Right lobe of liver (tissue), 6 donors: ENCODE measurements around the gene NDUFS8. TPM values are rescaled to one million over a fixed set of nuclear protein-coding genes. Genes with fewer than 3 reads are reported as not detected.

Experiments used
- ATAC-seq, 4 donors: fragments of 200-7000 bp; cut with Tn5 transposase; one replicate each; pipeline ENCODE4 v1.9.1; 2020; ENCODE audit warnings: mild to moderate bottlenecking in 4 of 4, moderate library complexity in 4 of 4
- DNase-seq, 3 donors: peaks; one replicate each; pipeline ENCODE4 v3.0.0-alpha.2; 2020
- H3K27ac ChIP-seq, 3 donors: fragments of 200-600 bp; one replicate each; pipeline ENCODE4 v1.8.0; 2022
- H3K27me3 ChIP-seq, 2 donors: fragments of 200-600 bp; one replicate each; pipeline ENCODE4 v1.8.0; 2022
- H3K36me3 ChIP-seq, 4 donors: fragments of 200-600 bp; sonication (generic) in 1 of 4; one replicate each; pipeline versions ENCODE4 v1.5.1 to v1.8.0; 2017 to 2022; ENCODE audit warnings: control low read depth in 1 of 4
- H3K4me1 ChIP-seq, 4 donors: fragments of 200-600 bp; sonication (generic) in 1 of 4; one replicate each; pipeline versions ENCODE4 v1.5.1 to v1.8.0; 2017 to 2022; ENCODE audit warnings: control low read depth in 1 of 4
- H3K4me3 ChIP-seq, 3 donors: fragments of 200-600 bp; one replicate each; pipeline ENCODE4 v1.8.0; 2022
- H3K9me3 ChIP-seq, 4 donors: fragments of 200-600 bp; sonication (generic) in 1 of 4; one replicate each; pipeline versions ENCODE4 v1.5.1 to v1.8.0; 2017 to 2022; ENCODE audit warnings: control low read depth in 1 of 4
- CTCF ChIP-seq, 4 donors: fragments of 200-600 bp in 3 of 4; fragments of 450-650 bp in 1 of 4; IDR thresholded peaks; one replicate each; pipeline versions ENCODE4 v1.5.1 to v1.8.0; 2016 to 2022; ENCODE audit warnings: antibody characterized with exemption in 4 of 4, mild to moderate bottlenecking in 2 of 4
- POLR2A ChIP-seq: fragments of 450-650 bp; IDR thresholded peaks from one replicate; pipeline ENCODE4 v1.6.1; 2017; ENCODE audit warnings: antibody characterized with exemption, mild to moderate bottlenecking
- WGBS: methylation state at CpG from one replicate; pipeline ENCODE4 v1.1.6; 2018; ENCODE audit warnings: low coverage, low lambda C conversion rate; ENCODE audit not compliant: insufficient coverage; ENCODE audit errors: missing lambda C conversion rate; 5-methylcytosine and 5-hydroxymethylcytosine counted together
- intact Hi-C, 2 donors: fragments of 100-400 bp; cut with DNase I; formaldehyde crosslinking; loops; one replicate each; pipeline versions ENCODE4 v1.11.2 to v1.14.1; 2022
- total RNA-seq, 6 experiments: library from RNA; depleted of rRNA in 2 of 6; stranded (reverse); fragments of >200 nt in 2 of 6; fragmentation: NEBNext Ultra II Directional in 3 of 6; extraction: Animal tissue kit (Norgen Biotek cat#: 25700) in 3 of 6; gene quantifications; one replicate each; pipeline versions ENCODE4 v1.1.0 to v1.2.4, GENCODE V29; 2016 to 2023
- donor health status: DM: no; HTN: yes; CAD: no.
- donor health status: DM: no; HTN: no; CAD: no.
- donor health status: DM: no; HTN: no; CAD: no.
- donor health status: DM: no; HTN: yes; CAD: no.
- donor health status: DM: no; HTN: yes; CAD: no.

Gene NDUFS8
- total RNA-seq, 6 experiments from 2014 or later = 61.9 to 159 (median 88.4) TPM

GRCh38 chr11:67997475-67997921 is 33.0 kb upstream of the NDUFS8 start:
- Histone ChIP-seq H3K4me3 (no peak overlapping the region), H3K4me1 (no peaks in the 10 kb centered on the region), H3K27ac (no peak overlapping the region), H3K36me3 (no peaks in the 10 kb centered on the region), H3K9me3 (no peaks in the 10 kb centered on the region), H3K27me3 (no peaks in the 10 kb centered on the region)
- ATAC-seq (peak in 2 of 4 donors; percentile 7 to 17), DNase-seq (no peak)
- intact Hi-C loops = no loop called here
- TF ChIP-seq POLR2A (no peak), CTCF (IDR thresholded peaks at IDR 0.05) (no peak)
- WGBS = 93% methylated on average over 8 of the region's 29 CpGs

GRCh38 chr11:67998150-67999045 is 32.1 kb upstream of the NDUFS8 start:
- H3K4me3 ChIP-seq = no peak overlapping the region
- H3K4me1 ChIP-seq = peaks cover 0 to 4% (median 0%) of the 10 kb centered on the region in 4 donors
- no peaks in the 10 kb centered on the region for H3K9me3 ChIP-seq
- peak in 1 of 4 donors; percentile 9 for ATAC-seq
- DNase-seq = no peak
- H3K36me3 ChIP-seq = no peaks in the 10 kb centered on the region
- 96% methylated on average over 4 of the region's 9 CpGs for WGBS
- intact Hi-C loops = no loop called here
- no peak for TF ChIP-seq POLR2A
- no peak overlapping the region for H3K27ac ChIP-seq
- H3K27me3 ChIP-seq = no peaks in the 10 kb centered on the region

GRCh38 chr11:67999201-67999629 is 31.3 kb upstream of the NDUFS8 start:
- H3K36me3 ChIP-seq = no peaks in the 10 kb centered on the region
- ATAC-seq = no peak
- intact Hi-C loops = no loop called here
- no peaks in the 10 kb centered on the region for H3K27me3 ChIP-seq
- DNase-seq = no peak
- TF ChIP-seq CTCF (IDR thresholded peaks at IDR 0.05) (no peak), POLR2A (no peak)
- H3K4me3 ChIP-seq = no peak overlapping the region
- WGBS = no CpG with 5 or more reads among the region's 13 CpGs
- H3K9me3 ChIP-seq = no peaks in the 10 kb centered on the region
- no peak overlapping the region for H3K27ac ChIP-seq
- H3K4me1 ChIP-seq = peaks cover 0 to 4% (median under 1%) of the 10 kb centered on the region in 4 donors

GRCh38 chr11:67999704-68000103 is 30.8 kb upstream of the NDUFS8 start:
- ATAC-seq = no peak
- no peaks in the 10 kb centered on the region for H3K27me3 ChIP-seq
- H3K36me3 ChIP-seq = no peaks in the 10 kb centered on the region
- TF ChIP-seq POLR2A (no peak), CTCF (IDR thresholded peaks at IDR 0.05) (no peak)
- H3K27ac ChIP-seq = no peak overlapping the region
- H3K4me3 ChIP-seq = no peak overlapping the region
- H3K9me3 ChIP-seq = no peaks in the 10 kb centered on the region
- no peak for DNase-seq
- H3K4me1 ChIP-seq = peaks cover 0 to 4% (median under 1%) of the 10 kb centered on the region in 4 donors
- no CpG with 5 or more reads among the region's 5 CpGs for WGBS
- intact Hi-C loops = no loop called here

- Histone ChIP-seq H3K27me3 (no peaks in the 10 kb centered on the region), H3K27ac (no peak overlapping the region), H3K36me3 (no peaks in the 10 kb centered on the region), H3K4me1 (peaks cover 0 to 4% (median under 1%) of the 10 kb centered on the region in 4 donors), H3K9me3 (no peaks in the 10 kb centered on the region), H3K4me3 (peak overlapping the region in 1 of 3 donors; percentile 80)
- ATAC-seq = peak in 3 of 4 donors; percentile 3 to 24 (median 5)
- intact Hi-C loops = no loop called here
- TF ChIP-seq CTCF (IDR thresholded peaks at IDR 0.05) = no peak
- TF ChIP-seq POLR2A = no peak
- DNase-seq = no peak
- WGBS = 50% methylated on average over 2 of the region's 9 CpGs
Measured at GRCh38 chr11:68002575-68002937, 27.9 kb upstream of the NDUFS8 start.
